BJ (cell line): ENCODE results near the gene UQCR10. TPM values are rescaled to one million over a fixed set of nuclear protein-coding genes. Genes with fewer than 3 reads are reported as not detected.

Experiments used
- CTCF ChIA-PET: fragments of 350-600 bp; formaldehyde crosslinking; extraction: SDS; loops from one replicate; lab custom pipeline; 2021; ENCODE audit warnings: antibody characterized with exemption, inconsistent platforms; lab: Yijun Ruan, JAX
- POLR2A ChIA-PET: fragments of 300-600 bp; sonication (Branson Sonifier 250); formaldehyde crosslinking; extraction: SDS; loops from one replicate; lab custom pipeline; 2021; ENCODE audit warnings: antibody characterized with exemption; lab: Charles Lee
- DNase-seq: peaks from one replicate; pipeline ENCODE4 v3.0.0-alpha.2; 2011; ENCODE audit warnings: low read depth
- H3K27me3 ChIP-seq: 2 replicates; pipeline ENCODE4 v1.6.0; 2011; ENCODE audit warnings: low read length; ENCODE audit not compliant: control insufficient read depth, insufficient read depth
- H3K36me3 ChIP-seq: 2 replicates; pipeline ENCODE4 v1.5.1; 2011; ENCODE audit warnings: low read length; ENCODE audit not compliant: control insufficient read depth, insufficient read depth
- H3K4me3 ChIP-seq: 2 replicates; pipeline ENCODE4 v1.5.1; 2011; ENCODE audit warnings: low read depth, mild to moderate bottlenecking, control low read depth, low read length
- CTCF ChIP-seq: IDR thresholded peaks from 2 replicates; pipeline ENCODE4 v1.5.1; 2011; ENCODE audit warnings: low read depth, mild to moderate bottlenecking, control low read depth, inconsistent platforms, low read length, moderate library complexity; ENCODE audit not compliant: insufficient read depth
- polyA plus RNA-seq: library from polyadenylated mRNA; depleted of rRNA; stranded (reverse); fragments of >200 nt; gene quantifications from 2 replicates; pipeline ENCODE4 v1.2.3, GENCODE V29; 2011

Gene UQCR10
- polyA plus RNA-seq, 1 experiment = 184 TPM

- TF ChIP-seq CTCF = no peak
- Histone ChIP-seq H3K27me3 (no peaks in the 10 kb centered on the region), H3K36me3 (peaks cover 3% of the 10 kb centered on the region), H3K4me3 (no peak overlapping the region)
- CTCF ChIA-PET = interaction anchor here (1.0 to 2.1 kb wide), 3 partner anchors 9 to 263 kb away, joined by 3 to 7 read pairs (median 5); no protein-coding TSS in a partner anchor
- DNase-seq = no peak
- POLR2A ChIA-PET = no interaction called here
Observed at GRCh38 chr22:29742326-29742725, 24.8 kb upstream of the UQCR10 start.

GRCh38 chr22:29744902-29745301, 22.3 kb upstream of the UQCR10 start:
- DNase-seq = no peak
- Histone ChIP-seq H3K36me3 (peaks cover 8% of the 10 kb centered on the region), H3K4me3 (no peak overlapping the region), H3K27me3 (no peaks in the 10 kb centered on the region)
- no peak for TF ChIP-seq CTCF
- ChIA-PET POLR2A (no interaction called here), CTCF (no interaction called here)

GRCh38 chr22:29747832-29748231, 19.3 kb upstream of the UQCR10 start:
- Histone ChIP-seq H3K36me3 (peaks cover 6% of the 10 kb centered on the region; the same call in 1 of the 2 replicates), H3K27me3 (no peaks in the 10 kb centered on the region), H3K4me3 (no peak overlapping the region)
- no peak for TF ChIP-seq CTCF
- POLR2A ChIA-PET = no interaction called here
- CTCF ChIA-PET = no interaction called here
- no peak for DNase-seq

- no peak for DNase-seq
- Histone ChIP-seq H3K4me3 (no peak overlapping the region), H3K36me3 (peaks cover 6% of the 10 kb centered on the region; the same call in 1 of the 2 replicates), H3K27me3 (no peaks in the 10 kb centered on the region)
- POLR2A ChIA-PET = no interaction called here
- CTCF ChIA-PET = interaction anchor here (0.6 kb wide), 1 partner anchor 112 kb away, joined by 3 read pairs; no protein-coding TSS in a partner anchor
- no peak for TF ChIP-seq CTCF
Observed at GRCh38 chr22:29748248-29748893, 18.8 kb upstream of the UQCR10 start.

- H3K36me3 ChIP-seq = peaks cover 6% of the 10 kb centered on the region; the same call in 1 of the 2 replicates
- H3K4me3 ChIP-seq = no peak overlapping the region
- ChIA-PET CTCF (interaction anchor here (1.1 kb wide), 1 partner anchor 10 kb away, joined by 3 read pairs; no protein-coding TSS in a partner anchor), POLR2A (no interaction called here)
- no peak for DNase-seq
- TF ChIP-seq CTCF = no peak
- H3K27me3 ChIP-seq = no peaks in the 10 kb centered on the region
Observed at GRCh38 chr22:29750029-29750428, 17.1 kb upstream of the UQCR10 start.
